ENCODE results near the gene R3HDML.

R3HDML gene

DNA sequence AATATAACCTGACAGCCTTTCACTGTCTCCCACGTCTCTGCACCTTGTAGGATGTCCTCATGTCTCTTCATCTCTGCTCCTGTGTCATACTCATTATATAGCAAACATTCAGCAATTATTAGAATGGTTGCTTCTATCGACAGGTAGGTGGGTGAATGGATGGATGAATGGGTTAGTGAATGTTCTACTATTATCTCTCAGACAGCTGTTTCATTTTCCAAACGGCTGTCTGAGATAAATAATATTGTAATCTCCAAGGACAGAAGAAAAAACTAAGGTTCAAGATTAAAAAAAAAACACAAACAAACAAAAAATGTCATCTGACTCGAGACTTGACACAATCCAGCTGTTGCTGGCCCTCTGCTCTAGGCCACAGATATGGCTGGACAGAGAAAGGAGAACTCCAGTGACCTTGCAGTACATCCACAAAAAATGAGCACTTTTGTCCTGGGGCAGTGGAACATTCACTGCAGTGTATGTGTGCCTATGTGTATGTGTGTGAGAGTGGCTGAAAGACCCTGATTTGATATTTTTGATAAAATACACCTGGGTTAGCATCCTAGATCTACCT, 20.8 kb downstream of the R3HDML start:
- DNase-seq = no peak
- in situ Hi-C loops (cut with MboI; ENCODE audit: low pct_unique_long_range_greater_than_20kb, low sequenced_read_pairs) = no loop called here

DNA sequence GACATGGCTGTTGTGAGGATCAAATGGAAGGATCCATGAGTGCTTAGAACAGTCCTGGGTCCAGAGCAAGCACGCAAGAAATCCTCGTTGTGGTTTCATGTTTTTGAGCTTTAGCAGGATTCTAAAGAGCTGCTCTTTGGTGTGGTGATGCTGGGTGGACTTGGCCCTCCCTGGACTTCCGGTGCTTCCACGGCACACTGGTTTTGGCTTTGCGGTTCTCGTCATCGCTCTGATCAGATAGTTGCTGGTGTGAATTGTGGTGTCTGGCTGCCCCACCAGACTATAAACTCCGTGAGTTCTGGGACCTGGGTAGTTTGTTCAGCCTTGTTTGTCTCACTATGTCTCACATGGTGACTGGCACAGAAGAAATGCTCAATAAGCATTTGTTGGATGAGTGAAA, 21.9 kb downstream of the R3HDML start:
- in situ Hi-C loops (cut with MboI; ENCODE audit: low pct_unique_long_range_greater_than_20kb, low sequenced_read_pairs) = no loop called here
- DNase-seq = no peak

DNA sequence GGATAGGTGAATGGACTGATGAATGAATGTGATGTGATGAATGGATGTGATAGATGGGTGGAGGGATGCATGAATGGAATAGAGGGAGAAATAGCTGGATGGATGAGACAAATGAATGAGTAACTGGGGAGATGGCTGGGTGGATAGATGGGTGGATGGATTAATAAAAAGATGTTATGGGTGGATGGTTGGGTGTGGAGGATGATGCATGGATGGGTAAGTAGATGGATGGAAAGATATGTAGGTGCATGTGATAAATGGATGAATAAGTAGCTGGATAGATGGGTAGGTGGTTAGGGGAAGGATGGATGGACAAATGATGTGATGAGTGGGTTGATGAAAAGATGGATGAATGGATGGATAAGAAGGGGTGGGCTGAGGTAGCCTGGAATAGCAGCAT, 23.4 kb downstream of the R3HDML start:
- in situ Hi-C loops (cut with MboI; ENCODE audit: low pct_unique_long_range_greater_than_20kb, low sequenced_read_pairs) = no loop called here
- no peak for DNase-seq

DNA sequence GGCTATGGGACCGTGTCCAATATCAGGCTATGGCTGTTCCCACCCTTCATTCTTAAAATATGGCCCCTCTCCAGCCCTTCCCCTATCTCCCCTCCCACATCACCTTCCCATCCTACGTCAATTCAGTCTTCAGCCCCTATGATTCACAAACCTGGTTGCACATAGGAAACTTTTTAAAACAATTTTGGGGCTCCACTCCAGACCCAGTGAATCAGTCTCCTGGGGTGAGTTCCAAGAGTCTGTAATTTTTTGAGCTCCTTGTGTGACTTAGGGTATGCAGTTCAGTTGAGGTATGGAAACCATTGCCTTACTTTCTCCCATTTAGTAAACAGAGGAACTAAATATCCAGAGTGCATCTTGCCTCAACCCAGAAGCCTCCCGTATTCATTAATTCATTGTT, 24.2 kb downstream of the R3HDML start:
- no peak for DNase-seq
- in situ Hi-C loops (cut with MboI; ENCODE audit: low pct_unique_long_range_greater_than_20kb, low sequenced_read_pairs) = no loop called here

DNA sequence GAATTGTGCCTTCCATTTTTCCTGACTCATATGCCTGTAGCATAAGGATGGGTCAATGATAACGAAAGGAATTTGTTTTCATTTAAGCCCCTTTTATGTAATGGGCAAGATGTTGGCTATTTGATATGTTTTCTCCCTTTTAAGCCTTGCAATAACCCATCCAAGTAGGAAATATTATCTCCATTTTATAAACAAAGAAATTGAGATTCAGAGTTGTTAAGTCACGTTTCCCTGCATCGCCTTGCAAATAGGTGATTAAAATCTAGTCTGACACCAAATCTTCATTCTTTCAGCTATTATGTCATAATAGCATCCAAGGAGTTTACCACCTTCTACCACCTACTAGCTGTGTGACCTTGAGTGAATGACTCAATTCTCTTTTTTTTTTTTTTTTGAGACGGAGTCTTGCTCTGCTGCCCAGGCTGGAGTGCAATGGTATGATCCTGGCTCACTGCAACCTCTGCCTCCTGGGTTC, 25.7 kb downstream of the R3HDML start:
- in situ Hi-C loops (cut with MboI; ENCODE audit: low pct_unique_long_range_greater_than_20kb, low sequenced_read_pairs) = no loop called here
- no peak for DNase-seq

DNA sequence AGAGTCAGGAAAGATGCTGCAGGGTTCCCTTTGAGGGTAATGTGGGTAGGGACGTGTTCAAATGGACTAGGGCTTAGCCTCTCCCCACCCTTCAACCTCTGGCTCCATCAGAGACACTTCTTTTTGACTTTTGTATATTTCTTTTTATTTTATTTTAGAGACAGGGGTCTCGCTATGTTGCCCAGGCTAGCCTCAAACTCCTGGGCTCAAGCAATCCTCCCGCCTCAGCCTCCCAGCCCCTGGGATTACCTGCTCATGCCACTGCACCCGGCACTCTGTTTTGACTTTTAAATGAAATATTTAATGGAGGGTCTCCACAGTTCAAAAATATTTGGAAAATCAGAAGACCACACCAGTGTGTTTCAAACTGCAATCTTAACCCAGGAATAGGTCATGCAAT, 27.2 kb downstream of the R3HDML start:
- in situ Hi-C loops (cut with MboI; ENCODE audit: low pct_unique_long_range_greater_than_20kb, low sequenced_read_pairs) = no loop called here
- DNase-seq = no peak

DNA sequence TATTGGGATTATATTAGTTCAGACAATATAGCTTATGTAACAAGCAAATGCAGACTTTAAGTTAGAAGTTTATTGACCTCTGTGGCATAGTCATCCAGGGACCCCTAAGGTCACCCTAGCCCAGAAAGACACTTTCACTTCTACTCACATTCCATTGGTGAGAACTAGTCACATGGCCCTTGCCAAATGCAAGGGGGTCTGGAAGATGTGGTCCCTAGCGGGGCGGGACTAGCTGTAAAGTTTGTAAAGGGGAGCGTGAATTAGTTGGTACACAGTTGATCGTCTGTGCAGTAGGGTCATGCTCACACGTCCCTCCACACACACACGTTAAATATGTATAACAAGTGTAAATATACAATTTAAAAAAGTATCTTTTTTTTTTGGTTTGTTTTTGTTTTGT, 27.9 kb downstream of the R3HDML start:
- no peak for DNase-seq
- in situ Hi-C loops (cut with MboI; ENCODE audit: low pct_unique_long_range_greater_than_20kb, low sequenced_read_pairs) = no loop called here

DNA sequence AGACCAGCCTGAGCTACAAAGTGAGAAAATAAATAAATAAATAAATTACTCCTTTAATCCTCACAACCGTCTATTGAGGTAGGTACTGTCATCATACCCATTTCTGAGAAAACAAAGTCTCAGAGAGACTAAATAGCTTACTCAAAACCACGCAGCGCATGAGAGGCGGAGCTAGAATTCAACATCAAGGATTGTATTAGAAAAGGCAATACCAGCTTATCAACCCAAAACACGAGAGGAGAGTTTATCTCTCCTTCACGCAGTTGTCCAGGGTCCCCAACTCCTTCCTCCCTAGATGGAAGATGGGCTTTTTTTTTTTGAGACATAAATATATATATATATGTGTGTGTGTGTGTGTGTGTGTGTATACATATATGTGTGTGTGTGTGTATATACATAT, 30.9 kb downstream of the R3HDML start:
- no peak for DNase-seq
- in situ Hi-C loops (cut with MboI; ENCODE audit: low pct_unique_long_range_greater_than_20kb, low sequenced_read_pairs) = no loop called here

DNA sequence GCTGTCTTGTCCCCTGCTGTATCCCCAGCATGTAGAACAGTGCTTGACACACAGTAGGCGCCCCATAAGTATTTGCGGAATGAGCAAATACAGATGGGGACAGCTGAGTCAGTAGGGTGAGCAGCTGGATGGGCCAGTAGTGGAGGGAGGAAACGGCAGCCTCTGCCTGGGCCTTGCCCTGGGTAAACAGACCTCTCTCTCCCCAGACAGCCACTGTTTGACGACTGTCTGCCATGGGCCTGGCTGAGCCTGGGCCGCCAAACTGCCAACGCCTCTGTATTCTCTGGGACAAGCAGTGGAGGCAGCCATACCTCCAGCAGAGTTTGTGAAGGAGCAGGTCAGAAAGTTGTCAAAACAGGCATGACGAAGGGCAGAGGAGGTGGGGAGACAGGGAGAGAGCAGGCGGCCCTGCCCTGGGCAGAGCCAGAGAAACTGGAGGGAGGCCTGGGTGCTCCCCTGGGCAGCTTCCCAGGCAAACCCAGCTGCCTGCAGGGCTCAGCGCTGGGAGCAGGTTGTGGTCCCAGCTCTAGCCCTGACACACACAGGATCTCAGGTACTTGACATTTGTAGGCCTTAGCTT, 33.9 kb downstream of the R3HDML start:
- no peak for DNase-seq
- in situ Hi-C loops (cut with MboI; ENCODE audit: low pct_unique_long_range_greater_than_20kb, low sequenced_read_pairs) = no loop called here

DNA sequence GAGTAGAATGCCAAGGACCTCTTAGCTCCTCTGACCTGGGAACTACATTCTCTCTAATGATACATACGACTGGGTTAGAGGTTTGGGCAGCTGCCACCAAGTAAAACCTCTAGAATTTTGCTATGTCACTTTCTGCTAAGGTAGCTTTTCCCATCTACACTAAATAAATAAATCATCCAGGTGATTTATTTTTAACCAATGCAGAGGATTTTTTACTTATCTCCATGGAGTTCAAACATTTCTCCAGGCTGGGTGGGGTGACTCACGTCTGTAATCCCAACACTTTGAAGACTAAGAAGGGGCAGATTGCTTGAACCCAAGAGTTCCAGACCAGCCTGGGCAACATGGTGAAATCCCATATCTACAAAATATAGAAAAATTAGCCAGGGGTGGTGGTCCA, 45.8 kb downstream of the R3HDML start:
- in situ Hi-C loops (cut with MboI; ENCODE audit: low pct_unique_long_range_greater_than_20kb, low sequenced_read_pairs) = loop anchor here (25.0 kb wide), 1 partner anchor 170 kb away; the partner anchor contains the start of gene OSER1
- DNase-seq = no peak

DNA sequence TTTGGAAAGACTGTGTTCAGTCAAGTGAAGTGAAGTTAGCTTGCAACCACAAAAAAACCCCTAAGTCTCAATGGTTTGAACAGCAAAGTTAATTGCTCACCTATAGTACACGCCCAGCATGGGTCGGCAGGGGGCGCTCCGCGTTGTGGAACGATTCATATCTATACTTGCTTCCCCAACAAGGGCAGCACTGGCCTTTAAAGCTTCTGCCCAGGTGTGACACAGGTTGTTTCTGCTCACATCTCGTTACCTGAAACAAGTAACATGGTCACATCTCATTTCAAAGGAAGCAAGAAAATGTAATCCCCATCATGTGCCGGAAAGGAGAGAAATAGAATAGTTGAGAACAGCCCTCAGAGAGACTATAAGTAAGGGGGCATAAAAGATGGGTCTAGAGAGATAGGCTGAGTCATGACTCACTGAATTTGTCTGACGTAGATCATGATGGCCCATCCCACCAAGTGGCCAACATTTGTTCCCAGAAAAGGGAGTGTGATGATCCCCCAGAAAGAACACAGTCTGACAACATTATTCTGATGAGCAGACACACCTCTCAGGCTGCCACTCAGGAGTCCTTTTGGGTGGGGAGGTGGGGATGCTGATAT, 47.7 kb downstream of the R3HDML start:
- in situ Hi-C loops (cut with MboI; ENCODE audit: low pct_unique_long_range_greater_than_20kb, low sequenced_read_pairs) = loop anchor here (25.0 kb wide), 1 partner anchor 172 kb away; the partner anchor contains the start of gene OSER1
- peak; percentile 61 for DNase-seq

DNA sequence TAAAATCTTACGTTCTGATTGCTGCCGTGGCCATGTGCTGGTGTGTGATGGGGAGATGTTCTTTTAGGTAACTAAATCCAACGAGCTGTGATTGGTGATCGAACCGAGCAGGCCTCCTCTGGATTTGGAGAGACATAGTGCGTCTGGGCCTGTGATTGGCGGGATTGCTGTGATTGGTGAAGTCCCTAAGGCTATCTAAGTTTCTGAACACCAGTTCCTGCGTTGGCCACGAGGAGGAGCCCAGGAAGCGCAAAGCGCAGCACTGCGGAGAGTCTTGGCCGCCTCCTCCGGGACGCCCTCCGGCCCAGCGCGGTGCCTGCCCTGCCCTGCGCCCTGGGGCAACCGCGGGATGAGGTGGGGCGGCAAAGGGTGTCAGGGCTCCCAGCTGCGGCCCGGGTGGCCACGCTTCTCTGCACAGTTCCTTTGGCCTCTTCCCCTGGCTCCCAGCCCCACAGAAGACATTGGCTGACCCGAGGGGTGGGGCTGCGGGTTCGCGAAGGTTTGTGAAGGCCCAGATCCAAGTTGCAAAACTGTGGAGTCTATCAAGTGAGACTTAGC, 51.7 kb downstream of the R3HDML start:
- in situ Hi-C loops (cut with MboI; ENCODE audit: low pct_unique_long_range_greater_than_20kb, low sequenced_read_pairs) = loop anchor here (25.0 kb wide), 1 partner anchor 176 kb away; the partner anchor contains the start of gene OSER1
- peak; percentile 40 for DNase-seq

DNA sequence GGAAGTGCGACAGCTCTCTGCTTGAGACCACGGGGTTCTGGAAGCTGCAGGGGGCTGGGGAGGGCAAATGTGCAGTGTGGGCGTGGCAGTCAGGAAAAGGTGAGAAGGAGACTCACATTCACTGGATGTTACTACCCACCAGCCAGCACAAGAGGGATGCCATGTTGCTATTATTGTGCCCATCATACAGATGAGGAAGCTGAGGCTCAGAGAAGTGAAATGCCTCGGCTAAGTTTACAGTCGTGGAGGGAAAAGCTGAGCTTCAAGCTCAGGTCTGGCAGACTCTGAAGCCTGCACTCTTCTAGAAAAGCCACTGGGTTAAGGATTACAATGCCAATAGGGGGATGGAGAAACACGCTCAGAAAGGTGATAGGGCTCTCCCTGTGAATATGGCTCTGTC, 53.0 kb downstream of the R3HDML start:
- no peak for DNase-seq
- in situ Hi-C loops (cut with MboI; ENCODE audit: low pct_unique_long_range_greater_than_20kb, low sequenced_read_pairs) = loop anchor here (25.0 kb wide), 1 partner anchor 178 kb away; the partner anchor contains the start of gene OSER1

DNA sequence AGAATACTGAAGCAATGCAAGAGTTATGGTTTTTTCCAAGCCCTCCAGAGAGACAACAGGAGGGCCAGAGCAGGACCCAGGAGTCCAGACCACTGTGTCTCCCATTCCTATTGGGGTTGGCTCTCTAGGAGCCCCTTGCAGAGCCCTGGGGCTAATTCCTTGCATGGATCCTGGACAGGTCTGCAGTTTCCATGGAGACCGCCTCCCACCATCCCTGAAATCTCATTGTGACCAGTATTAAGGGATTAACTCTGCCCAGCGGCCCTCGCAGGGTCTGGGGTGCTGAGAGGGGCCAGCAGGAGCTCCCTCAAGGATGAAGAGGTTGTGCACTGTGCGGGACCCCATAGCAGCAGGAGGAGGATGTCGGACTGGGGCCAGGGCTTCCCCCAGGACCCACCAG, 53.4 kb downstream of the R3HDML start:
- no peak for DNase-seq
- in situ Hi-C loops (cut with MboI; ENCODE audit: low pct_unique_long_range_greater_than_20kb, low sequenced_read_pairs) = loop anchor here (25.0 kb wide), 1 partner anchor 178 kb away; the partner anchor contains the start of gene OSER1

DNA sequence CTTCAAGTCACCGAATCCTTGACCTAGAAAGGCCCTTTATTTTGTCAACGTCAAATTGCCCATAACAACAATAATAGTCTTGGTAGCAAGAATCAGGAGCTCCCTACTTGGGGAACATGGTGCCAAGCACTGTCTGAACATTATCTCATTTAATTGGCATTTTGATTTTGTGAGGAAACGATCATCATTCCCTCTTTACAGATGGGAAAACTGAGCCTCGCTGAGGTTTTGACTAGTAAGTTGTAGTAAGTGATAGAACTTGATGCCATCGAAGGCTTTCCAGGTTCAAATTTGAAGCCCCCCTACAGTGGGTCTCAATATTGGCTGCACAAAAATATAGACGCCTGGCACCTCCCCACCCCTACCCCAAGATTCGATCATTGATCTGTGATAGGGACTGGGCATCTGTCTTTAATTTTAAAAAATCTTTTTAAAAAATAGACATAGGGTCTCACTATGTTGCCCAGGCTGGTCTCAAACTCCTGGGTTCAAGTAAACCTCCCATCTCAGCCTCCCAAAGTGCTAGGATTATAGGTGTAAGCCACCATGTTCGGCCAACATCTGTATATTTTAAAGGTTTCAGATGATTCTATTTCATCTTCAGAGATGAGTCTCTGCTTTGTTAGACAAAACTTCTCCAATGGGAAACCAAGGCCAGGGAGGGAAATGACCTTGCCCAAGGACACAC, 55.4 kb downstream of the R3HDML start:
- DNase-seq = no peak
- in situ Hi-C loops (cut with MboI; ENCODE audit: low pct_unique_long_range_greater_than_20kb, low sequenced_read_pairs) = loop anchor here (25.0 kb wide), 1 partner anchor 180 kb away; the partner anchor contains the start of gene OSER1

DNA sequence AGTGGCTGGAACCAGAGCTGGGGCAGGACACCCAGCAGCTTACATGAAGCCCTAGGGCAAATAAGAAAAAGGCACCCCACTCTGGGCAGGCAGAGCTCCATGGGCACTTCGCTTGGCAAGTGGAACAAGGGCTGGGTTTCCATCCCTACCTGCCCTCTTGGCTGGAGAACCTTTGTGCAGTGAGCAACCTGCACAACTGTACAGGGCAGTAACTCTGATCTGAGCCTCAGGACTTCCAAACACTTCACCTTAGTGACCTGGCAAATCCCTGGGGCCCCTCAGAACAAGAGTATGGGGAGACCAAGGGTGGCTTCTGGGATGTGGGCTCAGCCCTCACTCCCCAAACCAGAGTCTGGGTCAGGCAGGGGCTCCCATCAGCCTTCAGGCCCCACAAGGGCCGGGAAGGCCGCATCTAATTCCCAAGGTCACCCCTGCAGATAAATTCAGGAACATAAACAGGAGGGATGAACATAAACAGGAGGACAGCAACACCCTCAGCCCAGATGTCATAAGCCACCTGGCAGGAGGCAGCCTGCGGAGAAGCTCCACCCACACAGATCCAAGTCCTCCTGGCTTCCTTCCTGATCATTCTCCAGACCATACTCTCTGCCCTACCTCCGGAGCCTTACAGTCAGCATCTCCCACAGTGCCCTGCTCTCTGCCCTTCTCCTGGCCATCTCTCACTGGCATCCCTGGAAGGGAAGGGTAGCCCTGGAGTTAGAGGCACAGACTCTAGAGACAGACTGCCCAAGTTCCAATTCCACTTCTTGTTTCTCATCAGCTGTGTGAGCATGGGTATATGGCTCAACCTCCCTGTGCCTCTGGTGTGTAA, 56.1 kb downstream of the R3HDML start:
- no peak for DNase-seq
- in situ Hi-C loops (cut with MboI; ENCODE audit: low pct_unique_long_range_greater_than_20kb, low sequenced_read_pairs) = loop anchor here (25.0 kb wide), 1 partner anchor 181 kb away; the partner anchor contains the start of gene OSER1

DNA sequence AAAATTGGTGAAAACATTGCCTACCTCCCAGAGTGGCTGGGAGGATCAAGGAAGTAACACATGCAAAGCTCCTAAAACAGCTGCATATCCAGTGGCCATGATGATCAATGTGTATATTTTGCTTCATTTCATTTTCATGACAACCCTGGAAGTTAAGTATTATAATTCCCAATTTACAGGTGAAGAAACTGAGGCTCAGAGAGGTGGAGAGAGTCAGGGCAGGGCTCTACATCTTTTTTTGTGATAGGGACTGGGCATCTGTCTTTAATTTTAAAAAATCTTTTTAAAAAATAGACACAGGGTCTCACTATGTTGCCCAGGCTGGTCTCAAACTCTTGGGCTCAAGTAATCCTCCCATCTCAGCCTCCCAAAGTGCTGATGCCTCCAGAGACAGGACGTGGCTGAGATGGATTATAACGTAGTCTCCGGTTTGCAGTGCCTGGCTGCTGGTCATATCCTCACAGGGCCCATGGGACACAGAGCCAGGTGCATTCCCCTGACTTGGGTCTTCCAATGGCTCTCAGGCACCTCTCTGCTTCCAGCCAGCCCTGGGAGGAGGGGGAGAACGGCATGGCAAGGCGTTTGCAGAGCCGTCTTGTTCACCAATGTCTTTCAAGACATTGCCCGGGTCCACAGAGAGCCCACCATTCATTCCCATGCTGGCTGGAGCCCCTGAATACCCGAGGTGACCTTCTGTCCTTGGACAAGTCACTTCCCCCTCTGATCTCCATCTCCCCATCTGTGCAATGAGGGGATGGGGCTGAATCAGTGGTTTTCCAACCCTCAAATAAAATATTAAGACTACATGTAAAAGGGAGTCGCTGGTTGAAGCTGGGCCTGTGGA, 57.0 kb downstream of the R3HDML start:
- in situ Hi-C loops (cut with MboI; ENCODE audit: low pct_unique_long_range_greater_than_20kb, low sequenced_read_pairs) = loop anchor here (25.0 kb wide), 1 partner anchor 182 kb away; the partner anchor contains the start of gene OSER1
- no peak for DNase-seq

DNA sequence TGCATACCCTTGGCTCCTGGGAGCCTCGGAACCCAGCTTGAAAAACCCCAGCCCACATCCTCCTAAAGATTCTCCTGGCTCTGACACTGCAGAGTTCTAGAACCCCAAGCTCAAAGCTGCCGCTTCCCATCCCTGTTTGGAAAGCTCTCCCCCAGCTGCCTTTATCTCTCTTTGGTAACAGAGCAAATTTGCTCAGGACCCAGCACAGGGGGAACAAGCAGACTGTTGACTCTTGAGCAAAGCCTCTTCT, 57.5 kb downstream of the R3HDML start:
- DNase-seq = no peak
- in situ Hi-C loops (cut with MboI; ENCODE audit: low pct_unique_long_range_greater_than_20kb, low sequenced_read_pairs) = loop anchor here (25.0 kb wide), 1 partner anchor 182 kb away; the partner anchor contains the start of gene OSER1
